ENCODE measurements around the gene CHRM4. TPM values are rescaled to one million over a fixed set of nuclear protein-coding genes. Genes with fewer than 3 reads are reported as not detected.

Gene CHRM4
- total RNA-seq, 1 experiment from 2014 or later = 1.1 TPM

- Histone ChIP-seq H3K9me3 (ENCODE audit: control insufficient read depth in 1 of 2, insufficient read depth in 1 of 2, low read depth in 1 of 2, low read length in 2 of 2) (no peaks in the 10 kb centered on the region), H3K36me3 (ENCODE audit: control insufficient read depth in 1 of 2, insufficient read depth in 2 of 2, low read length in 2 of 2) (no peaks in the 10 kb centered on the region), H2AFZ (ENCODE audit: low read depth, low read length, poor library complexity, severe bottlenecking) (no peak overlapping the region), H3K79me2 (ENCODE audit: insufficient read depth, low read length) (peaks cover 69% of the 10 kb centered on the region), H3K4me2 (ENCODE audit: low read length) (no peak overlapping the region), H3K4me3 (replicated peaks in 1 of 2; ENCODE audit: low read depth in 1 of 2, low read length in 2 of 2) (no peak overlapping the region), H3K9ac (ENCODE audit: low read length) (no peak overlapping the region), H3K9me2 (ENCODE audit: insufficient read depth) (no peaks in the 10 kb centered on the region), H3K4me1 (ENCODE audit: control insufficient read depth in 1 of 2, insufficient read depth in 2 of 2, low read length in 2 of 2) (peaks cover 20 to 40% of the 10 kb centered on the region in 2 experiments), H3K27ac (ENCODE audit: low read depth, low read length) (no peak overlapping the region; the same call in 1 of the 2 replicates), H3K27me3 (ENCODE audit: insufficient read depth, low read length) (no peaks in the 10 kb centered on the region), H4K20me1 (ENCODE audit: insufficient read depth) (no peaks in the 10 kb centered on the region)
- RAD21 ChIA-PET (ENCODE audit: low non-redundant PET in 1 of 2, low total read pairs in 2 of 2, uncharacterized antibody in 2 of 2, unreplicated experiment in 2 of 2) = no interaction called here
- TF ChIP-seq SRF (IDR thresholded peaks at IDR 0.05; ENCODE audit: low read depth) (no peak), EZH2phosphoT487 (IDR thresholded peaks at IDR 0.05; ENCODE audit: borderline replicate concordance) (no peak), POLR2A (IDR thresholded peaks at IDR 0.05; ENCODE audit: borderline replicate concordance, extremely low read depth, insufficient read depth, insufficient read length) (no peak), POLR2AphosphoS5 (IDR thresholded peaks at IDR 0.05; ENCODE audit: low read depth, low read length) (no peak), EZH2 (IDR thresholded peaks at IDR 0.05) (no peak), ZNF274 (IDR thresholded peaks at IDR 0.05; ENCODE audit: low read depth, low read length) (no peak), ZFX (IDR thresholded peaks at IDR 0.05) (no peak), CBX3 (IDR thresholded peaks at IDR 0.05; ENCODE audit: low read depth) (no peak), ELF1 (IDR thresholded peaks at IDR 0.05; ENCODE audit: borderline replicate concordance, low read depth) (no peak), REST (IDR thresholded peaks at IDR 0.05; ENCODE audit: low read depth) (no peak), SIN3A (IDR thresholded peaks at IDR 0.05; ENCODE audit: low read depth) (no peak), MAX (IDR thresholded peaks at IDR 0.05) (no peak), RAD21 (IDR thresholded peaks at IDR 0.05; ENCODE audit: low read depth) (no peak), JUND (IDR thresholded peaks at IDR 0.05) (no peak), TCF7L2 (IDR thresholded peaks at IDR 0.05; ENCODE audit: borderline replicate concordance, extremely low read depth, insufficient read depth, insufficient read length) (no peak), EGR1 (IDR thresholded peaks at IDR 0.05; ENCODE audit: low read depth) (no peak)
- TF ChIP-seq, protein P1, sequence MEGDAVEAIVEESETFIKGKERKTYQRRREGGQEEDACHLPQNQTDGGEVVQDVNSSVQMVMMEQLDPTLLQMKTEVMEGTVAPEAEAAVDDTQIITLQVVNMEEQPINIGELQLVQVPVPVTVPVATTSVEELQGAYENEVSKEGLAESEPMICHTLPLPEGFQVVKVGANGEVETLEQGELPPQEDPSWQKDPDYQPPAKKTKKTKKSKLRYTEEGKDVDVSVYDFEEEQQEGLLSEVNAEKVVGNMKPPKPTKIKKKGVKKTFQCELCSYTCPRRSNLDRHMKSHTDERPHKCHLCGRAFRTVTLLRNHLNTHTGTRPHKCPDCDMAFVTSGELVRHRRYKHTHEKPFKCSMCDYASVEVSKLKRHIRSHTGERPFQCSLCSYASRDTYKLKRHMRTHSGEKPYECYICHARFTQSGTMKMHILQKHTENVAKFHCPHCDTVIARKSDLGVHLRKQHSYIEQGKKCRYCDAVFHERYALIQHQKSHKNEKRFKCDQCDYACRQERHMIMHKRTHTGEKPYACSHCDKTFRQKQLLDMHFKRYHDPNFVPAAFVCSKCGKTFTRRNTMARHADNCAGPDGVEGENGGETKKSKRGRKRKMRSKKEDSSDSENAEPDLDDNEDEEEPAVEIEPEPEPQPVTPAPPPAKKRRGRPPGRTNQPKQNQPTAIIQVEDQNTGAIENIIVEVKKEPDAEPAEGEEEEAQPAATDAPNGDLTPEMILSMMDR (IDR thresholded peaks at IDR 0.05 in 2 of 3, conservative IDR thresholded peaks at IDR 0.05 in 1 of 3; ENCODE audit: borderline replicate concordance in 1 of 3, insufficient read depth in 1 of 3, low read depth in 2 of 3, low read length in 2 of 3) = no peak
- TF ChIP-seq, protein P2, sequence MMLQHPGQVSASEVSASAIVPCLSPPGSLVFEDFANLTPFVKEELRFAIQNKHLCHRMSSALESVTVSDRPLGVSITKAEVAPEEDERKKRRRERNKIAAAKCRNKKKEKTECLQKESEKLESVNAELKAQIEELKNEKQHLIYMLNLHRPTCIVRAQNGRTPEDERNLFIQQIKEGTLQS (IDR thresholded peaks at IDR 0.05) = no peak
- CTCF ChIA-PET = interaction anchor here (1.0 to 2.5 kb wide), 4 partner anchors 8 to 112 kb away, joined by 3 to 10 read pairs (median 4); partner anchors contain the start of gene DGKZ
- POLR2A ChIA-PET = interaction anchor here (0.6 to 0.8 kb wide), 2 partner anchors 117 to 240 kb away, joined by 3 to 5 read pairs; no protein-coding TSS in a partner anchor
- no TSS peak for BruUV-seq (replicated peaks)
- DNase-seq (ENCODE audit: low read depth, low spot score) = no peak
- ATAC-seq = no peak
- intact Hi-C loops (cut with micrococcal nuclease) = no loop called here
These were observed 30.7 kb downstream of the CHRM4 start for GRCh38 chr11:46360878-46361277.

Data from HCT116 (cell line).